Measurements from ENCODE around the gene SPIRE1.
"Not testable (repeated sequence)": the region's sequence is repeated elsewhere in the genome, so short reads cannot be mapped to it uniquely, and the experiment has no call there.

The SPIRE1 gene

GRCh38 chr18:12554796-12555388 lies 103.0 kb downstream of the SPIRE1 start:
- no peak for DNase-seq (ENCODE audit: low read depth in 2 of 2)

GRCh38 chr18:12552879-12553242 lies 105.0 kb downstream of the SPIRE1 start:
- DNase-seq (ENCODE audit: low read depth in 2 of 2): no peak

- not testable (repeated sequence) for DNase-seq (ENCODE audit: low read depth in 2 of 2)
Measured at GRCh38 chr18:12551943-12552878, 105.7 kb downstream of the SPIRE1 start.

- DNase-seq (ENCODE audit: low read depth in 2 of 2): not testable (repeated sequence)
Measured at GRCh38 chr18:12551466-12551865, 106.4 kb downstream of the SPIRE1 start.

GRCh38 chr18:12543697-12544096 lies 114.2 kb downstream of the SPIRE1 start:
- DNase-seq (ENCODE audit: low read depth in 2 of 2): no peak

- DNase-seq (ENCODE audit: low read depth in 2 of 2): no peak
Measured at GRCh38 chr18:12540751-12541150, 117.2 kb downstream of the SPIRE1 start.

GRCh38 chr18:12539158-12539557 lies 118.7 kb downstream of the SPIRE1 start:
- DNase-seq (ENCODE audit: low read depth in 2 of 2): not testable (repeated sequence)

GRCh38 chr18:12534820-12535219 lies 123.1 kb downstream of the SPIRE1 start:
- no peak for DNase-seq (ENCODE audit: low read depth in 2 of 2)

- no peak for DNase-seq (ENCODE audit: low read depth in 2 of 2)
Measured at GRCh38 chr18:12532661-12533060, 125.2 kb downstream of the SPIRE1 start.

- no peak for DNase-seq (ENCODE audit: low read depth in 2 of 2)
Measured at GRCh38 chr18:12531749-12532148, 126.2 kb downstream of the SPIRE1 start.

GRCh38 chr18:12520442-12520992 lies 137.4 kb downstream of the SPIRE1 start:
- DNase-seq (ENCODE audit: low read depth in 2 of 2): peak; percentile 45 to 47

GRCh38 chr18:12518832-12519531 lies 138.9 kb downstream of the SPIRE1 start:
- no peak for DNase-seq (ENCODE audit: low read depth in 2 of 2)

- peak; percentile 22 to 31 for DNase-seq (ENCODE audit: low read depth in 2 of 2)
Measured at GRCh38 chr18:12518326-12518725, 139.6 kb downstream of the SPIRE1 start.

- DNase-seq (ENCODE audit: low read depth in 2 of 2): no peak
Measured at GRCh38 chr18:12517142-12517825, 140.6 kb downstream of the SPIRE1 start.

- DNase-seq (ENCODE audit: low read depth in 2 of 2): no peak
Measured at GRCh38 chr18:12516049-12516630, 141.8 kb downstream of the SPIRE1 start.

- no peak for DNase-seq (ENCODE audit: low read depth in 2 of 2)
Measured at GRCh38 chr18:12515550-12515949, 142.4 kb downstream of the SPIRE1 start.

- DNase-seq (ENCODE audit: low read depth in 2 of 2): no peak
Measured at GRCh38 chr18:12507007-12507406, 150.9 kb downstream of the SPIRE1 start.

GRCh38 chr18:12500986-12501385 lies 156.9 kb downstream of the SPIRE1 start:
- DNase-seq (ENCODE audit: low read depth in 2 of 2): no peak

GRCh38 chr18:12497839-12498238 lies 160.1 kb downstream of the SPIRE1 start:
- DNase-seq (ENCODE audit: low read depth in 2 of 2): no peak

- DNase-seq (ENCODE audit: low read depth in 2 of 2): no peak
Measured at GRCh38 chr18:12497296-12497695, 160.6 kb downstream of the SPIRE1 start.

- DNase-seq (ENCODE audit: low read depth in 2 of 2): no peak
Measured at GRCh38 chr18:12492907-12493306, 165.0 kb downstream of the SPIRE1 start.
